Measurements from ENCODE around the gene PACS2. TPM values are rescaled to one million over a fixed set of nuclear protein-coding genes. Genes with fewer than 3 reads are reported as not detected.

The PACS2 gene
- total RNA-seq, 2 experiments from 2014 or later: 26.7 to 30.4 TPM

- intact Hi-C loops (cut with micrococcal nuclease): no loop called here
- Mint-ChIP-seq H3K9me3 (no peaks in the 10 kb centered on the region), H3K4me1 (ENCODE audit: low read depth) (peaks cover 4% of the 10 kb centered on the region), H3K27me3 (no peaks in the 10 kb centered on the region), H3K27ac (no peak overlapping the region), H3K4me3 (no peak overlapping the region), H3K36me3 (ENCODE audit: low read depth) (no peaks in the 10 kb centered on the region)
- no peak for TF ChIP-seq CTCF (IDR thresholded peaks at IDR 0.05)
- CTCF ChIA-PET: no interaction called here
- ATAC-seq (no peak), DNase-seq (no peak)
- POLR2A ChIA-PET: interaction anchor here (0.8 kb wide), 1 partner anchor 11 kb away, joined by 3 read pairs; no protein-coding TSS in a partner anchor
Measured at GRCh38 chr14:105392131-105393090, 77.9 kb downstream of the PACS2 start.

- no peak for TF ChIP-seq CTCF (IDR thresholded peaks at IDR 0.05)
- no peaks in the 10 kb centered on the region for H3K27me3 Mint-ChIP-seq
- ChIA-PET POLR2A (no interaction called here), CTCF (no interaction called here)
- peaks cover 9% of the 10 kb centered on the region for H3K4me1 Mint-ChIP-seq (ENCODE audit: low read depth)
- no peak overlapping the region for H3K27ac Mint-ChIP-seq
- intact Hi-C loops (cut with micrococcal nuclease): no loop called here
- H3K36me3 Mint-ChIP-seq (ENCODE audit: low read depth): no peaks in the 10 kb centered on the region
- no peak overlapping the region for H3K4me3 Mint-ChIP-seq
- DNase-seq: no peak
- H3K9me3 Mint-ChIP-seq: no peaks in the 10 kb centered on the region
- ATAC-seq: no peak
Measured at GRCh38 chr14:105393151-105393550, 78.6 kb downstream of the PACS2 start.

- ATAC-seq (no peak), DNase-seq (no peak)
- TF ChIP-seq CTCF (IDR thresholded peaks at IDR 0.05): no peak
- H3K27me3 Mint-ChIP-seq: no peaks in the 10 kb centered on the region
- H3K27ac Mint-ChIP-seq: no peak overlapping the region
- H3K4me1 Mint-ChIP-seq (ENCODE audit: low read depth): peaks cover 15% of the 10 kb centered on the region
- H3K9me3 Mint-ChIP-seq: no peaks in the 10 kb centered on the region
- ChIA-PET POLR2A (no interaction called here), CTCF (interaction anchor here (1.7 kb wide), 1 partner anchor 24 kb away, joined by 6 read pairs; no protein-coding TSS in a partner anchor)
- H3K36me3 Mint-ChIP-seq (ENCODE audit: low read depth): peaks cover 13% of the 10 kb centered on the region
- H3K4me3 Mint-ChIP-seq: no peak overlapping the region
- intact Hi-C loops (cut with micrococcal nuclease): no loop called here
Measured at GRCh38 chr14:105394714-105395537, 80.4 kb downstream of the PACS2 start.

DNA sequence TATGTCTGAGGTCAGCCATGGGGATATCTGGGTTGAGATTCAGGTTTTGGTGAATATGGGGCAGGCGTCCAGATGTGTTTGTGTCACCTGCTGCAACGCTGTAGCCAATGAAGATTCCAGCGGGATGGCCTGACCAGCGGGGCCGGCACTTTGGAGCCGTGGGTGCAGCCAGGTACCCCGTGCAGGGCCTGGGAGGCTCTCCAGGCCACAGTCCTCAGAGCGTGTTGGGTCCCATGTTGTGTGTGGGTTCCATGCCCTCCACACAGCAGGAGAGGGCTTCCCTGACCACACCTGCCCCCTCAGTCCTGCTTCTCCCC lies 80.9 kb downstream of the PACS2 start:
- H3K4me3 Mint-ChIP-seq: no peak overlapping the region
- DNase-seq (no peak), ATAC-seq (no peak)
- peaks cover 19% of the 10 kb centered on the region for H3K36me3 Mint-ChIP-seq (ENCODE audit: low read depth)
- H3K4me1 Mint-ChIP-seq (ENCODE audit: low read depth): peaks cover 15% of the 10 kb centered on the region
- peaks cover 3% of the 10 kb centered on the region for H3K9me3 Mint-ChIP-seq
- ChIA-PET CTCF (interaction anchor here (1.7 kb wide), 1 partner anchor 25 kb away, joined by 6 read pairs; no protein-coding TSS in a partner anchor), POLR2A (no interaction called here)
- no peak overlapping the region for H3K27ac Mint-ChIP-seq
- TF ChIP-seq CTCF (IDR thresholded peaks at IDR 0.05): no peak
- intact Hi-C loops (cut with micrococcal nuclease): no loop called here
- H3K27me3 Mint-ChIP-seq: no peaks in the 10 kb centered on the region

All from activated CD8-positive, alpha-beta T cell treated with anti-CD3 and anti-CD28 coated beads for 36 hours (primary cell).